HepG2 (cell line): ENCODE data around the gene TPRG1. TPM values are rescaled to one million over a fixed set of nuclear protein-coding genes. Genes with fewer than 3 reads are reported as not detected.

Source experiments
- ATAC-seq: fragments of 200-7000 bp; cut with Tn5 transposase; 3 replicates; pipeline ENCODE4 v1.9.1; 2020; ENCODE audit warnings: mild to moderate bottlenecking, moderate library complexity
- BruUV-seq: library from RNA; stranded (reverse); fragments of 400-500 nt; replicated peaks from 2 replicates; lab custom pipeline; 2021; lab: Mats Ljungman, UMichigan
- CTCF ChIA-PET: fragments of 300-600 bp; formaldehyde crosslinking; extraction: SDS; loops from one replicate; lab custom pipeline; 2021; ENCODE audit warnings: low total read pairs, inconsistent platforms, low intra/inter-chr PET ratio; lab: Yijun Ruan, JAX
- POLR2A ChIA-PET: fragments of 350-600 bp; sonication (Branson Sonifier 250); formaldehyde crosslinking; loops from one replicate; lab custom pipeline; 2020; ENCODE audit warnings: antibody characterized with exemption, inconsistent platforms; lab: Yijun Ruan, JAX
- DNase-seq: peaks from one replicate; pipeline ENCODE4 v3.0.0-alpha.2; 2015; ENCODE audit warnings: low spot score
- FAIRE-seq: peaks from 3 replicates; lab custom pipeline; 2011; peaks lifted over from hg19 to GRCh38; lab: Jason Lieb, UNC
- H2AFZ ChIP-seq: one replicate; pipeline ENCODE4 v1.6.1; 2011; ENCODE audit warnings: low read length, inconsistent platforms
- H3K27ac ChIP-seq: fragments of 300-600 bp; 3 replicates; pipeline ENCODE4 v1.8.0; 2011; ENCODE audit warnings: mixed run types, mild to moderate bottlenecking, mixed read lengths, low read length, inconsistent platforms; ENCODE audit not compliant: insufficient read depth; ENCODE audit errors: extremely low read length
- H3K27me3 ChIP-seq, 2 experiments: fragments of 200-600 bp in 1 of 2; 2 replicates in 1 of 2; 3 replicates in 1 of 2; pipeline versions ENCODE4 v1.6.0 to v1.8.0; 2011; ENCODE audit warnings: low read length in 2 of 2, mild to moderate bottlenecking in 2 of 2, moderate library complexity in 2 of 2, inconsistent platforms in 1 of 2; ENCODE audit not compliant: insufficient read depth in 2 of 2, control insufficient read depth in 1 of 2
- H3K36me3 ChIP-seq, 2 experiments: fragments of 200-600 bp in 1 of 2; replicated peaks in 1 of 2; 2 replicates in 1 of 2; 3 replicates in 1 of 2; pipeline versions ENCODE4 v1.5.1 to v1.8.0; 2011; ENCODE audit warnings: low read length in 2 of 2, inconsistent platforms in 1 of 2; ENCODE audit not compliant: insufficient read depth in 2 of 2, control insufficient read depth in 1 of 2
- H3K4me1 ChIP-seq: 2 replicates; pipeline ENCODE4 v1.5.1; 2012; ENCODE audit warnings: low read length, inconsistent platforms; ENCODE audit not compliant: insufficient read depth
- H3K4me2 ChIP-seq: 2 replicates; pipeline ENCODE4 v1.6.0; 2011; ENCODE audit warnings: low read depth, low read length, inconsistent platforms
- H3K4me3 ChIP-seq, 3 experiments: fragments of 200-600 bp in 1 of 3; sonication (generic), shearing (Covaris generic) in 1 of 3; replicated peaks in 1 of 3; 2 replicates each; pipeline ENCODE4 v1.5.1; 2011 to 2016; ENCODE audit warnings: low read length in 3 of 3, inconsistent platforms in 2 of 3, low read depth in 2 of 3, mild to moderate bottlenecking in 2 of 3, control low read depth in 1 of 3, mixed read lengths in 1 of 3; ENCODE audit not compliant: insufficient read depth in 1 of 3
- H3K79me2 ChIP-seq: one replicate; pipeline ENCODE4 v1.6.1; 2011; ENCODE audit warnings: low read length, inconsistent platforms; ENCODE audit not compliant: insufficient read depth
- H3K9ac ChIP-seq: 2 replicates; pipeline ENCODE4 v1.6.0; 2011; ENCODE audit warnings: mild to moderate bottlenecking, low read depth, low read length, inconsistent platforms; ENCODE audit not compliant: insufficient read depth
- H3K9me3 ChIP-seq: 2 replicates; pipeline ENCODE4 v1.5.1; 2012; ENCODE audit warnings: mild to moderate bottlenecking, low read length
- H4K20me1 ChIP-seq: 2 replicates; pipeline ENCODE4 v1.6.0; 2011; ENCODE audit warnings: inconsistent platforms, mild to moderate bottlenecking, low read length, moderate library complexity; ENCODE audit not compliant: insufficient read depth
- CENPX ChIP-seq: sonication (generic); formaldehyde crosslinking; IDR thresholded peaks from 2 replicates; pipeline ENCODE4 v1.9.0; 2021; ENCODE audit warnings: mild to moderate bottlenecking, missing genetic modification reagents, moderate library complexity
- ETV5 ChIP-seq: IDR thresholded peaks from 2 replicates; pipeline ENCODE4 v1.6.1; 2018; ENCODE audit warnings: missing biosample characterization, missing genetic modification reagents, inconsistent platforms, borderline replicate concordance
- HMG20A ChIP-seq: IDR thresholded peaks from 2 replicates; pipeline ENCODE4 v1.6.1; 2016; ENCODE audit warnings: borderline replicate concordance
- KLF16 ChIP-seq, 2 experiments: sonication (generic) in 1 of 2; formaldehyde crosslinking in 1 of 2; IDR thresholded peaks; 2 replicates each; pipeline versions ENCODE4 v1.6.1 to v1.8.0; 2016 to 2023; ENCODE audit warnings: missing genetic modification reagents in 2 of 2, missing compliant biosample characterization in 1 of 2
- NCOA2 ChIP-seq: sonication (generic); formaldehyde crosslinking; IDR thresholded peaks from 2 replicates; pipeline ENCODE4 v1.8.0; 2022; ENCODE audit warnings: inconsistent platforms
- RAD21 ChIP-seq: fragments of 450-650 bp; formaldehyde crosslinking; IDR thresholded peaks from 2 replicates; pipeline ENCODE4 v1.5.0; 2020; ENCODE audit warnings: mild to moderate bottlenecking
- RBFOX2 ChIP-seq: fragments of 200-400 bp; formaldehyde crosslinking; IDR thresholded peaks from 2 replicates; pipeline ENCODE4 v1.6.1; 2017; ENCODE audit warnings: low read depth, mild to moderate bottlenecking, low read length
- RFX1 ChIP-seq: fragments of 450-650 bp; IDR thresholded peaks from 2 replicates; pipeline ENCODE4 v1.6.1; 2017
- SALL1 ChIP-seq: sonication (generic); formaldehyde crosslinking; IDR thresholded peaks from 2 replicates; pipeline ENCODE4 v1.8.0; 2022; ENCODE audit warnings: mild to moderate bottlenecking, missing genetic modification reagents
- ZBTB44 ChIP-seq: sonication (generic); formaldehyde crosslinking; IDR thresholded peaks from 2 replicates; pipeline ENCODE4 v1.4.0; 2020; ENCODE audit warnings: missing genetic modification reagents
- ZNF468 ChIP-seq: sonication (generic); formaldehyde crosslinking; IDR thresholded peaks from 2 replicates; pipeline ENCODE4 v1.8.0; 2022; ENCODE audit warnings: mild to moderate bottlenecking, moderate library complexity, missing genetic modification reagents
- ZNF850 ChIP-seq: sonication (generic); formaldehyde crosslinking; conservative IDR thresholded peaks from 2 replicates; pipeline ENCODE4 v1.9.0; 2021; ENCODE audit warnings: mild to moderate bottlenecking, missing genetic modification reagents
- WGBS: methylation state at CpG from one replicate; pipeline ENCODE4 v1.1.6; 2017; ENCODE audit warnings: low lambda C conversion rate; 5-methylcytosine and 5-hydroxymethylcytosine counted together
- in situ Hi-C: cut with HindIII; loops from 2 replicates; pipeline ENCODE4 v1.10.0; 2017; ENCODE audit warnings: low pct_unique_long_range_greater_than_20kb; ENCODE audit not compliant: extremely low pct_ligation_motif_present
- intact Hi-C: fragments of 100-400 bp; cut with micrococcal nuclease; formaldehyde crosslinking; loops from one replicate; pipeline ENCODE4 v1.10.0; 2022; ENCODE audit not compliant: unreplicated experiment
- polyA plus RNA-seq, 8 experiments: library from polyadenylated mRNA; depleted of rRNA in 3 of 8; stranded (reverse) in 7 of 8; unstranded in 1 of 8; fragments of >200 nt; fragmentation: Illumina TruSeq in 4 of 8; extraction: Trizol in 4 of 8; gene quantifications; 2 replicates each; pipeline versions ENCODE4 v1.2.1 to v1.2.3, GENCODE V29; 2011 to 2016; ENCODE audit warnings: low read depth in 4 of 8, missing spikeins in 1 of 8, mixed read lengths in 1 of 8; ENCODE audit not compliant: insufficient read depth in 1 of 8
- total RNA-seq, 5 experiments: library from RNA; depleted of rRNA; stranded (reverse); fragments of >200 nt; fragmentation: Illumina TruSeq; extraction: Trizol; gene quantifications; 2 replicates each; pipeline ENCODE4 v1.2.3, GENCODE V29; 2016; ENCODE audit warnings: low read depth in 1 of 5
- TF ChIP-seq, protein P1 (sequence below): sonication (generic); formaldehyde crosslinking; IDR thresholded peaks from 2 replicates; pipeline ENCODE4 v1.5.1; 2020; ENCODE audit warnings: mild to moderate bottlenecking, missing genetic modification reagents, moderate library complexity
- TF ChIP-seq, protein P2 (sequence below): sonication (generic); formaldehyde crosslinking; IDR thresholded peaks from 2 replicates; pipeline ENCODE4 v1.4.0; 2020; ENCODE audit warnings: missing genetic modification reagents
- TF ChIP-seq, protein P3 (sequence below): sonication (generic); formaldehyde crosslinking; conservative IDR thresholded peaks from 2 replicates; pipeline ENCODE4 v1.8.0; 2022; ENCODE audit warnings: missing genetic modification reagents

TPRG1 gene
- total and polyA plus RNA-seq, 2 of the 13 experiments (the other 11 are each of a cell fraction or from before 2014, with no cell fraction given), result 0.17 TPM; not detected in 1

- POLR2A ChIA-PET, result no interaction called here
- CTCF ChIA-PET, result no interaction called here
- Histone ChIP-seq H3K9me3 (no peaks in the 10 kb centered on the region), H3K4me2 (no peak overlapping the region), H3K4me3 (no peak overlapping the region), H3K4me1 (no peaks in the 10 kb centered on the region), H3K79me2 (no peaks in the 10 kb centered on the region), H3K27ac (no peak overlapping the region), H4K20me1 (no peaks in the 10 kb centered on the region), H3K36me3 (no peaks in the 10 kb centered on the region), H3K9ac (no peak overlapping the region), H3K27me3 (no peaks in the 10 kb centered on the region), H2AFZ (no peak overlapping the region)
- intact Hi-C loops, result no loop called here
- no peak for FAIRE-seq
- in situ Hi-C loops, result no loop called here
- ATAC-seq, result no peak
- no TSS peak for BruUV-seq
- 55% methylated on average over 5 of the region's 5 CpGs for WGBS
- DNase-seq, result no peak
- TF ChIP-seq ZNF468 (CRISPR knock-in tag), result no peak
- TF ChIP-seq CENPX (CRISPR knock-in tag), result no peak
- no peak for TF ChIP-seq RBFOX2
- no peak for TF ChIP-seq HMG20A
- no peak for TF ChIP-seq RAD21
- no peak for TF ChIP-seq KLF16 (CRISPR knock-in tag; IDR thresholded peaks at IDR 0.05)
- TF ChIP-seq SALL1, result no peak
- no peak for TF ChIP-seq ETV5
- TF ChIP-seq, protein P1, sequence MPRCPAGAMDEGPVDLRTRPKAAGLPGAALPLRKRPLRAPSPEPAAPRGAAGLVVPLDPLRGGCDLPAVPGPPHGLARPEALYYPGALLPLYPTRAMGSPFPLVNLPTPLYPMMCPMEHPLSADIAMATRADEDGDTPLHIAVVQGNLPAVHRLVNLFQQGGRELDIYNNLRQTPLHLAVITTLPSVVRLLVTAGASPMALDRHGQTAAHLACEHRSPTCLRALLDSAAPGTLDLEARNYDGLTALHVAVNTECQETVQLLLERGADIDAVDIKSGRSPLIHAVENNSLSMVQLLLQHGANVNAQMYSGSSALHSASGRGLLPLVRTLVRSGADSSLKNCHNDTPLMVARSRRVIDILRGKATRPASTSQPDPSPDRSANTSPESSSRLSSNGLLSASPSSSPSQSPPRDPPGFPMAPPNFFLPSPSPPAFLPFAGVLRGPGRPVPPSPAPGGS, result no peak
- TF ChIP-seq RFX1, result no peak
- TF ChIP-seq ZBTB44 (CRISPR knock-in tag), result no peak
- no peak for TF ChIP-seq ZNF850 (CRISPR knock-in tag)
- no peak for TF ChIP-seq NCOA2 (CRISPR knock-in tag)
- TF ChIP-seq, protein P2, sequence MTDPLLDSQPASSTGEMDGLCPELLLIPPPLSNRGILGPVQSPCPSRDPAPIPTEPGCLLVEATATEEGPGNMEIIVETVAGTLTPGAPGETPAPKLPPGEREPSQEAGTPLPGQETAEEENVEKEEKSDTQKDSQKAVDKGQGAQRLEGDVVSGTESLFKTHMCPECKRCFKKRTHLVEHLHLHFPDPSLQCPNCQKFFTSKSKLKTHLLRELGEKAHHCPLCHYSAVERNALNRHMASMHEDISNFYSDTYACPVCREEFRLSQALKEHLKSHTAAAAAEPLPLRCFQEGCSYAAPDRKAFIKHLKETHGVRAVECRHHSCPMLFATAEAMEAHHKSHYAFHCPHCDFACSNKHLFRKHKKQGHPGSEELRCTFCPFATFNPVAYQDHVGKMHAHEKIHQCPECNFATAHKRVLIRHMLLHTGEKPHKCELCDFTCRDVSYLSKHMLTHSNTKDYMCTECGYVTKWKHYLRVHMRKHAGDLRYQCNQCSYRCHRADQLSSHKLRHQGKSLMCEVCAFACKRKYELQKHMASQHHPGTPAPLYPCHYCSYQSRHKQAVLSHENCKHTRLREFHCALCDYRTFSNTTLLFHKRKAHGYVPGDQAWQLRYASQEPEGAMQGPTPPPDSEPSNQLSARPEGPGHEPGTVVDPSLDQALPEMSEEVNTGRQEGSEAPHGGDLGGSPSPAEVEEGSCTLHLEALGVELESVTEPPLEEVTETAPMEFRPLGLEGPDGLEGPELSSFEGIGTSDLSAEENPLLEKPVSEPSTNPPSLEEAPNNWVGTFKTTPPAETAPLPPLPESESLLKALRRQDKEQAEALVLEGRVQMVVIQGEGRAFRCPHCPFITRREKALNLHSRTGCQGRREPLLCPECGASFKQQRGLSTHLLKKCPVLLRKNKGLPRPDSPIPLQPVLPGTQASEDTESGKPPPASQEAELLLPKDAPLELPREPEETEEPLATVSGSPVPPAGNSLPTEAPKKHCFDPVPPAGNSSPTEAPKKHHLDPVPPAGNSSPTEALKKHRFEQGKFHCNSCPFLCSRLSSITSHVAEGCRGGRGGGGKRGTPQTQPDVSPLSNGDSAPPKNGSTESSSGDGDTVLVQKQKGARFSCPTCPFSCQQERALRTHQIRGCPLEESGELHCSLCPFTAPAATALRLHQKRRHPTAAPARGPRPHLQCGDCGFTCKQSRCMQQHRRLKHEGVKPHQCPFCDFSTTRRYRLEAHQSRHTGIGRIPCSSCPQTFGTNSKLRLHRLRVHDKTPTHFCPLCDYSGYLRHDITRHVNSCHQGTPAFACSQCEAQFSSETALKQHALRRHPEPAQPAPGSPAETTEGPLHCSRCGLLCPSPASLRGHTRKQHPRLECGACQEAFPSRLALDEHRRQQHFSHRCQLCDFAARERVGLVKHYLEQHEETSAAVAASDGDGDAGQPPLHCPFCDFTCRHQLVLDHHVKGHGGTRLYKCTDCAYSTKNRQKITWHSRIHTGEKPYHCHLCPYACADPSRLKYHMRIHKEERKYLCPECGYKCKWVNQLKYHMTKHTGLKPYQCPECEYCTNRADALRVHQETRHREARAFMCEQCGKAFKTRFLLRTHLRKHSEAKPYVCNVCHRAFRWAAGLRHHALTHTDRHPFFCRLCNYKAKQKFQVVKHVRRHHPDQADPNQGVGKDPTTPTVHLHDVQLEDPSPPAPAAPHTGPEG (CRISPR knock-in tag), result no peak
- TF ChIP-seq, protein P3, sequence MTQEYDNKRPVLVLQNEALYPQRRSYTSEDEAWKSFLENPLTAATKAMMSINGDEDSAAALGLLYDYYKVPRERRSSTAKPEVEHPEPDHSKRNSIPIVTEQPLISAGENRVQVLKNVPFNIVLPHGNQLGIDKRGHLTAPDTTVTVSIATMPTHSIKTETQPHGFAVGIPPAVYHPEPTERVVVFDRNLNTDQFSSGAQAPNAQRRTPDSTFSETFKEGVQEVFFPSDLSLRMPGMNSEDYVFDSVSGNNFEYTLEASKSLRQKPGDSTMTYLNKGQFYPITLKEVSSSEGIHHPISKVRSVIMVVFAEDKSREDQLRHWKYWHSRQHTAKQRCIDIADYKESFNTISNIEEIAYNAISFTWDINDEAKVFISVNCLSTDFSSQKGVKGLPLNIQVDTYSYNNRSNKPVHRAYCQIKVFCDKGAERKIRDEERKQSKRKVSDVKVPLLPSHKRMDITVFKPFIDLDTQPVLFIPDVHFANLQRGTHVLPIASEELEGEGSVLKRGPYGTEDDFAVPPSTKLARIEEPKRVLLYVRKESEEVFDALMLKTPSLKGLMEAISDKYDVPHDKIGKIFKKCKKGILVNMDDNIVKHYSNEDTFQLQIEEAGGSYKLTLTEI (CRISPR knock-in tag), result no peak
Measured at GRCh38 chr3:189339996-189340395, 168.2 kb downstream of the TPRG1 start.
